ENCODE results near the gene CNKSR3. TPM values are rescaled to one million over a fixed set of nuclear protein-coding genes. Genes with fewer than 3 reads are reported as not detected.

Gene CNKSR3
- total RNA-seq (10 to 100 TPM; 12.9 to 42.2 (median 27.8) TPM), polyA plus RNA-seq (1 to 10 TPM; 4.2 to 6.0 TPM)
- long read RNA-seq, donor 1, full-length matches to known transcripts: 12 of 18 reads
- long read RNA-seq, donor 1, partial matches to known transcripts: 2 of 18 reads
- long read RNA-seq, donor 1, other reads (novel, unspliced or antisense): 4 of 18 reads
- long read RNA-seq, donor 2, full-length matches to known transcripts: 21 of 29 reads
- long read RNA-seq, donor 2, partial matches to known transcripts: 6 of 29 reads
- long read RNA-seq, donor 2, other reads (novel, unspliced or antisense): 2 of 29 reads
- long read RNA-seq, donor 3, full-length matches to known transcripts: 6 of 21 reads
- long read RNA-seq, donor 3, partial matches to known transcripts: 7 of 21 reads
- long read RNA-seq, donor 3, other reads (novel, unspliced or antisense): 8 of 21 reads

DNA sequence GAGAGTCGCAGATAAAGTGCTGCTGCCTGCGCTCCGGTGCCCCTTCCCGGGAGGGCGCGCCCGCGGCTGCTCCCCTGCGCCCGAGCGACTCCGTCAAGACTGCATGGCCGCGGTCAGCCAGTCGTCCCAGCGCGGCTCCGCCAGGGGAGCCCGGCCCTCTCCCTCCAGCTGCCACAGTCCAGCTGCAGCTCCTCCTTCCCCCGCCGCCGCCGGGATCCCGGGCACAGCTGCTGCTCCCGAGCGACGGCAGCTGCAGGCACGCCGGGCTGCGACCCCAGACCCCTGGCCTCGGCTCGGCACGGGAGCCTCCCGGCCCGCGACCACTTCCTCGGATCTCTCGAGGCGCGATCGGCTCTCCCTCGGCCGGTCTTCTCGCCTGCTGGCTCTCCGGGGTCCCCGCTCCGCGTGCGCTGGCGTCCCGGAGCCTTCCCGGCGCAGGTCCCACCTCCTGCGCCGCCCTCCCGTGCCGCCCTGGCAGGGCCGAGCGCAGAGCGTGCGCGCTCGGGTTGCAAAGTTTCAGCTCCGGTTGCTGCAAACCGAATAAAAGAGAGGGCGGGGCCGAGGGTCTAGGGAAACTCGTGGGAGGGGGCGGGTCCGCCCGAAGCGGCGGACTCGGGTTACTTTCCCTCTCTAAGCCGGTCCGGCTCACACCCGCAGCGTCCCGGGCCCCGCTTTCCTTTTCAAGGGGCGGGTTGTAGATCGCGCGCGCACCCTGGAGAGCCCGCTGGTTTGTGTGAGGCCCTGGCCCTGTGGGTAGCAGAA, at the start of gene CNKSR3:
Gene CNKSR3, minus strand, starts transcription at position 542 of the 762 bp plus-strand sequence. CDS start 571 bp downstream, outside the sequence.
- H3K4me3 ChIP-seq: peak within 1 kb of the TSS; percentile 64 to 94 (median 84)
- intact Hi-C loops (cut with DNase I): loop anchor here in 6 of 10 donors (2.0 to 10.0 kb wide), 10 partner anchors 74 to 224 kb away; partner anchors contain the start of gene SCAF8 (in 1 of the 6)
- DNase-seq: peak; percentile 84 to 89
- WGBS, 2 donors: 0% methylated on average over 86 of the region's 86 CpGs
- H3K36me3 ChIP-seq: no peaks in the 10 kb centered on the region
- H3K9me3 ChIP-seq: no peaks in the 10 kb centered on the region
- peaks cover 0 to 28% (median 0%) of the 10 kb centered on the region in 7 donors for H3K27me3 ChIP-seq
- TF ChIP-seq, protein P1, sequence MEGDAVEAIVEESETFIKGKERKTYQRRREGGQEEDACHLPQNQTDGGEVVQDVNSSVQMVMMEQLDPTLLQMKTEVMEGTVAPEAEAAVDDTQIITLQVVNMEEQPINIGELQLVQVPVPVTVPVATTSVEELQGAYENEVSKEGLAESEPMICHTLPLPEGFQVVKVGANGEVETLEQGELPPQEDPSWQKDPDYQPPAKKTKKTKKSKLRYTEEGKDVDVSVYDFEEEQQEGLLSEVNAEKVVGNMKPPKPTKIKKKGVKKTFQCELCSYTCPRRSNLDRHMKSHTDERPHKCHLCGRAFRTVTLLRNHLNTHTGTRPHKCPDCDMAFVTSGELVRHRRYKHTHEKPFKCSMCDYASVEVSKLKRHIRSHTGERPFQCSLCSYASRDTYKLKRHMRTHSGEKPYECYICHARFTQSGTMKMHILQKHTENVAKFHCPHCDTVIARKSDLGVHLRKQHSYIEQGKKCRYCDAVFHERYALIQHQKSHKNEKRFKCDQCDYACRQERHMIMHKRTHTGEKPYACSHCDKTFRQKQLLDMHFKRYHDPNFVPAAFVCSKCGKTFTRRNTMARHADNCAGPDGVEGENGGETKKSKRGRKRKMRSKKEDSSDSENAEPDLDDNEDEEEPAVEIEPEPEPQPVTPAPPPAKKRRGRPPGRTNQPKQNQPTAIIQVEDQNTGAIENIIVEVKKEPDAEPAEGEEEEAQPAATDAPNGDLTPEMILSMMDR (IDR thresholded peaks at IDR 0.05): peak in 4 of 9 donors; percentile 5 to 19 (median 12)
- peaks cover 3 to 61% (median 27%) of the 10 kb centered on the region in 9 donors for H3K4me1 ChIP-seq
- H3K27ac ChIP-seq: peak within 1 kb of the TSS; percentile 78 to 96 (median 92)
- peak; percentile 88 to 95 (median 92) for ATAC-seq

DNA sequence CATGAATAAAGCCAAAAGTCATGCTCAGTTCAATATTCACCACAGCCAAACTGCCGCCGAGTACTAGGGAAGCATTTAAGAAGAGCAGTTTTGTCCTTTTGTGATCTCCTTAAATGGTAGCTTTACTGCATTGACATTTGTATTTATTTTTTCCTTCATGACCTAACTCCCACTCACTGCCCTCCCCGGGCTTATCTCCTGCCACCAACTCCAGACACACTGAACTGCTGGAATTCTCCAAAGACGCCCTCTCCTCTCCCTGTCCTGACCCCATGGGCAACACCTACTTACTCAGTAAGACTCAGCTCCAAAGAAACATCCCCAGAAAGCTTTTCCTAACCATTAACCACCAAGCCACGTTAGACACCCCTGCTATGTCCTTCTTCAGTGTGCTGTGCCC, 48.5 kb upstream of the CNKSR3 start:
- Histone ChIP-seq H3K9me3 (no peaks in the 10 kb centered on the region), H3K27me3 (peaks cover 0 to 6% (median 0%) of the 10 kb centered on the region in 7 donors), H3K4me1 (peaks cover 0 to 8% (median 0%) of the 10 kb centered on the region in 9 donors), H3K4me3 (no peak overlapping the region), H3K36me3 (no peaks in the 10 kb centered on the region), H3K27ac (no peak overlapping the region)
- DNase-seq (no peak), ATAC-seq (no peak)
- 44 to 49% methylated on average over 5 of the region's 5 CpGs for WGBS, 2 donors
- TF ChIP-seq, protein P1 (IDR thresholded peaks at IDR 0.05): no peak
- intact Hi-C loops (cut with DNase I): no loop called here

DNA sequence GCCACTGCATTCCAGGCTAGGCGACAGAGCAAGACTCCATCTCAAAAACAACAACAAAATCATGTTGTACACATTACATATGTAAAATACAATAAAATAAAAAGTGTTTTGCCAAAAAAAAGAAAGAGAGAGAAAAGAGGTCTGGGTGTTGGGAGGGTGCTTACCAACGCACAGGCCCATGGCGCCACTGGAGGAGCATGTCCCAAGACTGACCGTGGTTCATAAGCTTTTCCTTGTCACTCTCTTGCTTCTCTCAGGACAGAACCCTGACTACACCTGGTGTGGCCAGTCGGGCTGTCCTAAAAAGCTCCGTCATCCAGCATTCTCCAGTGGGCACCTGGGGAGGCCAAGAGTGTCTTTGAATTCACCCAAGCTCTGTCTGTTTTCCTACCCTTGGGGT, 48.0 kb upstream of the CNKSR3 start:
- H3K27me3 ChIP-seq: peaks cover 0 to 11% (median 0%) of the 10 kb centered on the region in 7 donors
- H3K4me3 ChIP-seq: no peak overlapping the region
- no peak for DNase-seq
- ATAC-seq: no peak
- H3K4me1 ChIP-seq: peaks cover 0 to 8% (median 0%) of the 10 kb centered on the region in 9 donors
- TF ChIP-seq, protein P1 (IDR thresholded peaks at IDR 0.05): no peak
- no peaks in the 10 kb centered on the region for H3K36me3 ChIP-seq
- H3K9me3 ChIP-seq: no peaks in the 10 kb centered on the region
- intact Hi-C loops (cut with DNase I): no loop called here
- 94 to 96% methylated on average over 6 of the region's 6 CpGs for WGBS, 2 donors
- no peak overlapping the region for H3K27ac ChIP-seq

DNA sequence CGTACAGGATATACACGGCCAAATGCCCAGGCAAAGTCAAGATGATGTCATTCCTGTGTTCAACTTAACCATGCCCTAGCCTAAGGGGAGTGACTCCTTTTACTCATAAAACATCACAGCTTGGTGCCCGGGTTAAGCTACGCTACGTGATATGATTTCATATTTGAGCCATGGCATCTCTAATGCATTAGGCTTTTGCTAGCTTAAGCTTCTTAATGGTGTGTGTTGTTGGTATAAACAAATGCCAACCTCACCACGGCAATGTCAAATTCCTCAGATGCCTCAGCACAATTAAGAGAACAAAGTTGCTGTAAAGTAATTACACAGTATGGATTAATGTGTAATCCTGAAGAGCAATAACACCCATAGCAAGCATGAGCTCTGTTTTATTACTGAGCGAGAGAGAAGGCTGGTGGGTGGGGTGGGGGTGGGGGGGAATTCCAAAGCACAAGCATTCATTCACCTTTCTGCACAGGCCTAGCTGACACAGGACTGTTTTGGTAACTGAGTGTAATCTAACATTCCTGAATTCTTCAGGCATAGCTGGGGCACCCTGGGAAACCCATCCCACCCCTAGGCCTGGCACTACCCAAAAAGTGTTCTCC, 44.7 kb upstream of the CNKSR3 start:
- H3K4me3 ChIP-seq: no peak overlapping the region
- peaks cover 0 to 8% (median 0%) of the 10 kb centered on the region in 9 donors for H3K4me1 ChIP-seq
- intact Hi-C loops (cut with DNase I): no loop called here
- ATAC-seq (peak in 4 of 8 donors; percentile 24 to 65 (median 39)), DNase-seq (no peak)
- no peaks in the 10 kb centered on the region for H3K9me3 ChIP-seq
- H3K27ac ChIP-seq: no peak overlapping the region
- H3K27me3 ChIP-seq: peaks cover 0 to 14% (median 0%) of the 10 kb centered on the region in 7 donors
- H3K36me3 ChIP-seq: no peaks in the 10 kb centered on the region
- WGBS, 2 donors: 49 to 57% methylated on average over 7 of the region's 7 CpGs
- TF ChIP-seq, protein P1 (IDR thresholded peaks at IDR 0.05): no peak

Measured in heart right ventricle (tissue), 16 donors.